ENCODE results near the gene CLEC14A.

GRCh38 chr14:38221077-38221476 lies 34.8 kb downstream of the CLEC14A start:
- TF ChIP-seq CTCF (IDR thresholded peaks at IDR 0.05) (no peak), EZH2 (IDR thresholded peaks at IDR 0.05; ENCODE audit: borderline replicate concordance, insufficient read depth, low read depth, low read length, poor library complexity, severe bottlenecking) (no peak)
